Measurements from ENCODE around the gene FAM185A. TPM values are rescaled to one million over a fixed set of nuclear protein-coding genes. Genes with fewer than 3 reads are reported as not detected.

FAM185A gene
- total and polyA plus RNA-seq, 2 of the 4 experiments (the other 2 are of a cell fraction): 3.6 to 4.3 TPM

- no peak overlapping the region for H2AK9ac ChIP-seq (replicated peaks; ENCODE audit: low read depth, low read length, poor library complexity)
- H3K23ac ChIP-seq (ENCODE audit: low read depth, low read length): no peak overlapping the region
- H3K18ac ChIP-seq (ENCODE audit: low read depth, low read length): no peak overlapping the region
- ChIA-PET CTCF (no interaction called here), POLR2A (ENCODE audit: unreplicated experiment) (no interaction called here)
- no peak overlapping the region for H2BK120ac ChIP-seq (ENCODE audit: low read depth, low read length)
- no peak overlapping the region for H4K91ac ChIP-seq (ENCODE audit: insufficient read depth, low read depth, low read length)
- no peak overlapping the region for H3K4me3 ChIP-seq (ENCODE audit: insufficient read depth, low read depth, low read length)
- H3K4me1 ChIP-seq (ENCODE audit: control insufficient read depth, insufficient read depth, low read length): peaks cover 8% of the 10 kb centered on the region
- H2AFZ ChIP-seq (replicated peaks; ENCODE audit: low read length, poor library complexity): no peak overlapping the region
- no peak overlapping the region for H2BK15ac ChIP-seq (ENCODE audit: low read depth, low read length)
- H2AK5ac ChIP-seq (ENCODE audit: low read depth, low read length): no peak overlapping the region
- peaks cover 4% of the 10 kb centered on the region for H3K9me3 ChIP-seq (ENCODE audit: control insufficient read depth, insufficient read depth, low read length)
- dilution Hi-C loops (cut with HindIII; ENCODE audit: low sequenced_read_pairs, unreplicated experiment): no loop called here
- no peak overlapping the region for H4K5ac ChIP-seq (ENCODE audit: low read depth, low read length)
- H4K8ac ChIP-seq (ENCODE audit: low read depth in 2 of 2, low read length in 2 of 2): no peak overlapping the region
- no peak overlapping the region for H3K27ac ChIP-seq (ENCODE audit: insufficient read depth, low read length)
- in situ Hi-C loops (cut with MboI; ENCODE audit: low sequenced_read_pairs): no loop called here
- H4K20me1 ChIP-seq (ENCODE audit: insufficient read depth, low read length): no peaks in the 10 kb centered on the region
- H3K36me3 ChIP-seq (ENCODE audit: control insufficient read depth, insufficient read depth, low read length): no peaks in the 10 kb centered on the region
- ATAC-seq (ENCODE audit: low read depth) (peak; percentile 80), DNase-seq (peak; percentile 53)
- H3K14ac ChIP-seq (replicated peaks; ENCODE audit: low read depth, low read length): no peak overlapping the region
- no peak overlapping the region for H3K9ac ChIP-seq (ENCODE audit: low read depth, low read length)
- intact Hi-C loops (cut with micrococcal nuclease): no loop called here
- H2BK20ac ChIP-seq (ENCODE audit: low read depth, low read length): no peak overlapping the region
- no peak overlapping the region for H3K4me2 ChIP-seq (ENCODE audit: low read depth, low read length)
- TF ChIP-seq MAFK (IDR thresholded peaks at IDR 0.05; ENCODE audit: low read depth, low read length) (no peak), MAZ (IDR thresholded peaks at IDR 0.05; ENCODE audit: borderline replicate concordance, low read depth, low read length) (no peak), CHD1 (IDR thresholded peaks at IDR 0.05; ENCODE audit: low read depth, low read length) (no peak), CTCF (conservative IDR thresholded peaks at IDR 0.05; ENCODE audit: low read depth, low read length) (no peak), FOS (IDR thresholded peaks at IDR 0.05; ENCODE audit: low read depth, low read length) (no peak), MXI1 (IDR thresholded peaks at IDR 0.05; ENCODE audit: borderline replicate concordance, low read depth, low read length) (no peak), RAD21 (IDR thresholded peaks at IDR 0.05; ENCODE audit: low read length) (no peak)
- no peak overlapping the region for H3K4ac ChIP-seq (ENCODE audit: low read depth, low read length)
- no peak overlapping the region for H3K56ac ChIP-seq (ENCODE audit: extremely low read depth, insufficient read depth, low read length)
- H2BK5ac ChIP-seq (ENCODE audit: low read depth, low read length, poor library complexity, severe bottlenecking): no peak overlapping the region
- no peaks in the 10 kb centered on the region; the same call in 1 of the 2 replicates for H3K27me3 ChIP-seq (ENCODE audit: control insufficient read depth, insufficient read depth, low read length)
- H3K9me1 ChIP-seq (ENCODE audit: insufficient read depth, low read length): no peaks in the 10 kb centered on the region; the same call in none of the 2 replicates
- BruUV-seq (replicated peaks): no TSS peak
- no peaks in the 10 kb centered on the region for H3K79me1 ChIP-seq (ENCODE audit: low read depth in 1 of 2, low read length in 2 of 2)
These were observed 62.1 kb downstream of the FAM185A start for GRCh38 chr7:102810916-102811315.
